Spleen (tissue), 11 donors: ENCODE results near the gene DCAF6. TPM values are rescaled to one million over a fixed set of nuclear protein-coding genes. Genes with fewer than 3 reads are reported as not detected.
A peak's percentile ranks its signal among the peaks of the same experiment; 100 is the strongest.
"Not testable (repeated sequence)": the region's sequence is repeated elsewhere in the genome, so short reads cannot be mapped to it uniquely, and the experiment has no call there.

Experiments
- DNase-seq: peaks from one replicate; pipeline ENCODE4 v3.0.0-alpha.2; 2020
- H3K27ac ChIP-seq, 8 donors: fragments of 200-600 bp; sonication (generic) in 7 of 8; 1 replicate in 4 of 8; 2 replicates in 4 of 8; pipeline versions ENCODE4 v1.5.0 to v1.8.0; 2016 to 2021; ENCODE audit warnings: inconsistent platforms in 4 of 8, mild to moderate bottlenecking in 4 of 8, moderate library complexity in 1 of 8
- H3K27me3 ChIP-seq, 7 donors: fragments of 200-600 bp; sonication (generic) in 6 of 7; replicated peaks in 1 of 7; 1 replicate in 4 of 7; 2 replicates in 3 of 7; pipeline versions ENCODE4 v1.5.0 to v1.8.0; 2016 to 2021; ENCODE audit warnings: inconsistent platforms in 3 of 7, mild to moderate bottlenecking in 1 of 7
- H3K36me3 ChIP-seq, 6 donors: fragments of 200-600 bp; sonication (generic) in 5 of 6; 1 replicate in 4 of 6; 2 replicates in 2 of 6; pipeline versions ENCODE4 v1.5.0 to v1.8.0; 2016 to 2021; ENCODE audit warnings: inconsistent platforms in 2 of 6
- H3K4me1 ChIP-seq, 6 donors: fragments of 200-600 bp; sonication (generic) in 5 of 6; 1 replicate in 3 of 6; 2 replicates in 3 of 6; pipeline versions ENCODE4 v1.5.0 to v1.8.0; 2016 to 2021; ENCODE audit warnings: inconsistent platforms in 3 of 6
- H3K4me3 ChIP-seq, 8 donors: fragments of 200-600 bp; sonication (generic) in 7 of 8; 1 replicate in 4 of 8; 2 replicates in 4 of 8; pipeline versions ENCODE4 v1.5.0 to v1.8.0; 2016 to 2021; ENCODE audit warnings: inconsistent platforms in 4 of 8, mild to moderate bottlenecking in 4 of 8, moderate library complexity in 2 of 8
- H3K9me3 ChIP-seq, 8 donors: fragments of 200-600 bp; sonication (generic) in 7 of 8; 1 replicate in 4 of 8; 2 replicates in 4 of 8; pipeline versions ENCODE4 v1.5.0 to v1.8.0; 2016 to 2021; ENCODE audit warnings: inconsistent platforms in 4 of 8
- POLR2A ChIP-seq, 3 donors: fragments of 450-650 bp; IDR thresholded peaks; one replicate each; pipeline ENCODE4 v1.5.1; 2017; ENCODE audit warnings: antibody characterized with exemption in 3 of 3, mild to moderate bottlenecking in 1 of 3
- POLR2AphosphoS5 ChIP-seq, 3 donors: sonication (generic); formaldehyde crosslinking; IDR thresholded peaks; one replicate each; pipeline ENCODE4 v1.5.1; 2017; ENCODE audit warnings: antibody characterized with exemption in 3 of 3
- WGBS, 5 donors: extraction: QIAGEN DNeasy Blood & Tissue Kit in 3 of 5; methylation state at CpG; one replicate each; pipeline versions ENCODE4 v1.1.5 to v1.1.7; 2013 to 2018; 5-methylcytosine and 5-hydroxymethylcytosine counted together
- intact Hi-C: fragments of 100-400 bp; cut with DNase I; formaldehyde crosslinking; loops from one replicate; pipeline ENCODE4 v1.15.0; 2023; ENCODE audit warnings: low total_unique reads
- polyA plus RNA-seq, 3 donors: library from polyadenylated mRNA; stranded (reverse); fragments of 200-250 nt; gene quantifications; one replicate each; pipeline ENCODE4 v1.2.1, GENCODE V29; 2013
- total RNA-seq, 7 donors: library from RNA; depleted of rRNA in 3 of 7; stranded (reverse); fragments of >200 nt in 3 of 7; fragmentation: NEBNext Ultra II Directional in 4 of 7; extraction: Animal tissue kit (Norgen Biotek cat#: 25700) in 4 of 7; gene quantifications; one replicate each; pipeline versions ENCODE4 v1.1.0 to v1.2.1, GENCODE V29; 2016 to 2021
- TF ChIP-seq, protein P1 (sequence below), 11 experiments: fragments of 200-600 bp in 7 of 11; fragments of 450-650 bp in 4 of 11; sonication (generic) in 4 of 11; IDR thresholded peaks in 8 of 11; conservative IDR thresholded peaks in 3 of 11; 1 replicate in 7 of 11; 2 replicates in 4 of 11; pipeline versions ENCODE4 v1.4.0 to v1.8.0; 2016 to 2021; ENCODE audit warnings: antibody characterized with exemption in 11 of 11, inconsistent platforms in 4 of 11, mild to moderate bottlenecking in 1 of 11
- donor health status: healthy with polysubstance abuse.
- donor health status: DM: no; HTN: no; CAD: no; lungs with moderate emphysema.
- donor health status: DM: no; HTN: no; CAD: no.
- donor health status: Bipolar disorder and iron deficiency.
- donor health status: healthy.
- donor health status: DM: no; HTN: no; CAD: no.
- donor health status: DM: yes; HTN: yes; CAD: no.

Gene DCAF6
- total and polyA plus RNA-seq, 10 donors, result 19.2 to 76.6 (median 43.6) TPM

DNA sequence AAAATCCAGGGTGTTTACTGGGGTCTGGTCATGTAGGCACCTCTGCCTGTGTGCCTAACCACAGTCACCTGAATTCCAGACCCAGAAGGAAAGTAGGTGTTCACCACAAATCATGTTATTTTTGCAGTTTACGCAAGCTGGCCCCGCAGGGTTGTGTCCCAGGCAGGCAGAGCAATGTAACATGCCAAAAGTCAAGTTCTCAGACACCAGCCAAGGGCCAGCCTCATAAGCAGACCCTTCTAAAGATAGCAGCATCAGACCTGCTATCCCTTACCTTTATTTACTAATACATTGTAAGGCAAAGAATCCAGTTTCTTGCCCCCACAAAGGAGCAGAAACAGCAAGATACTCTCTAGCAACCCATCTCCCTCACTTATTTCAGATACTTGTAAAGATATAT lies 117.2 kb downstream of the DCAF6 start:
- intact Hi-C loops, result no loop called here
- Histone ChIP-seq H3K4me3 (no peak overlapping the region), H3K9me3 (peaks cover 0 to 3% (median 0%) of the 10 kb centered on the region in 8 donors), H3K27me3 (no peaks in the 10 kb centered on the region), H3K36me3 (peaks cover 0 to 40% (median 3%) of the 10 kb centered on the region in 6 donors), H3K27ac (peak overlapping the region in 4 of 8 donors; percentile 19 to 66 (median 36)), H3K4me1 (peaks cover 0 to 16% (median 11%) of the 10 kb centered on the region in 6 donors)
- WGBS, 5 donors, result 76 to 90% (median 87%) methylated on average over 2 of the region's 2 CpGs
- no peak for TF ChIP-seq POLR2A (IDR thresholded peaks at IDR 0.05)
- no peak for TF ChIP-seq POLR2AphosphoS5 (IDR thresholded peaks at IDR 0.05)
- TF ChIP-seq, protein P1, sequence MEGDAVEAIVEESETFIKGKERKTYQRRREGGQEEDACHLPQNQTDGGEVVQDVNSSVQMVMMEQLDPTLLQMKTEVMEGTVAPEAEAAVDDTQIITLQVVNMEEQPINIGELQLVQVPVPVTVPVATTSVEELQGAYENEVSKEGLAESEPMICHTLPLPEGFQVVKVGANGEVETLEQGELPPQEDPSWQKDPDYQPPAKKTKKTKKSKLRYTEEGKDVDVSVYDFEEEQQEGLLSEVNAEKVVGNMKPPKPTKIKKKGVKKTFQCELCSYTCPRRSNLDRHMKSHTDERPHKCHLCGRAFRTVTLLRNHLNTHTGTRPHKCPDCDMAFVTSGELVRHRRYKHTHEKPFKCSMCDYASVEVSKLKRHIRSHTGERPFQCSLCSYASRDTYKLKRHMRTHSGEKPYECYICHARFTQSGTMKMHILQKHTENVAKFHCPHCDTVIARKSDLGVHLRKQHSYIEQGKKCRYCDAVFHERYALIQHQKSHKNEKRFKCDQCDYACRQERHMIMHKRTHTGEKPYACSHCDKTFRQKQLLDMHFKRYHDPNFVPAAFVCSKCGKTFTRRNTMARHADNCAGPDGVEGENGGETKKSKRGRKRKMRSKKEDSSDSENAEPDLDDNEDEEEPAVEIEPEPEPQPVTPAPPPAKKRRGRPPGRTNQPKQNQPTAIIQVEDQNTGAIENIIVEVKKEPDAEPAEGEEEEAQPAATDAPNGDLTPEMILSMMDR (IDR thresholded peaks at IDR 0.05 in 8 of 11, conservative IDR thresholded peaks at IDR 0.05 in 3 of 11), result no peak
- DNase-seq, result no peak

DNA sequence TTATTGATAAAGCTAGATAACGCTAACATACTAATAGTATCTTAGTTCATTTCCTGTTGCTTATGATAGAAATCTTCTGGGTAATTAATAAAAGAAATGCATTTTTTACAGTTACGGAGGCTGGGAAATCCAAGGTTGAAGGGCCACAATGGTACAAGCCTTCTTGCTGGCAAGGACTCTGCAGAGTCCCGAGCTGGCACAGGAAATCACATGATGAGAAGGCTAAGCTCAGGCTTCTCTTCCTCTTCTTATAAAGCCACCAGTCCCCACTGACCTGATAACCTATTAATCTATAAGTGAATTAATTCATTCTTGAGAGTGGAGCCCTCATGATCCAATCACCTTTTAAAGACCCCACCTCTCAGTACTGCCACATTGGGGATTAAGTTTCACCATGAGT lies 117.6 kb downstream of the DCAF6 start:
- Histone ChIP-seq H3K36me3 (peaks cover 0 to 40% (median 3%) of the 10 kb centered on the region in 6 donors), H3K4me3 (no peak overlapping the region), H3K27me3 (no peaks in the 10 kb centered on the region), H3K4me1 (peaks cover 0 to 16% (median 11%) of the 10 kb centered on the region in 6 donors), H3K9me3 (peaks cover 0 to 3% (median 0%) of the 10 kb centered on the region in 8 donors), H3K27ac (peak overlapping the region in 4 of 8 donors; percentile 19 to 66 (median 36))
- no peak for DNase-seq
- intact Hi-C loops, result no loop called here
- WGBS, 5 donors, result 42 to 53% (median 45%) methylated on average over 3 of the region's 3 CpGs
- TF ChIP-seq, protein P1 (IDR thresholded peaks at IDR 0.05 in 8 of 11, conservative IDR thresholded peaks at IDR 0.05 in 3 of 11), result no peak

DNA sequence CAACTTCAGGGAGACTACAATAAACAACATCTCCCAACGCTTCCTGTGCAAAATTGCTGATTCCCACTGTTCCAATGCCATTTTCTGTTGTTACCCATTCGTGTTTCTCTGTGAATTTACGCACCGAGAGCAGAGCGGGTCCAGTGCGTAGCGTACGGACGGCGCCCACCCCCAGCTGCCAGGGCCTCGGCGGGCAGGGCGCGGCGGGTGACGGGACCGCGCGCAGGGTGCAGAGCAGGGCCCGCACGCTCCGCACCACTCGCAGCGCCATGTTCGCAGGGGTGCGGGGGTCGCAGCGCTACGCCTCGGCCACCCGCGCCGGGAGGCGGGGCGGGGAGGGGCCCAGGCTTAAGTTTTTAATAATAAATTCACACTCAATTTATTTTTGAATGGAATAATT lies 119.7 kb downstream of the DCAF6 start:
- Histone ChIP-seq H3K4me1 (peaks cover 0 to 16% (median 11%) of the 10 kb centered on the region in 6 donors), H3K36me3 (peaks cover 0 to 44% (median 3%) of the 10 kb centered on the region in 6 donors)
- H3K4me3 ChIP-seq, DNase-seq, H3K9me3 ChIP-seq, intact Hi-C loops, H3K27ac ChIP-seq, H3K27me3 ChIP-seq: not testable (repeated sequence)
- WGBS, 5 donors, result 48 to 89% (median 82%) methylated on average over 7 to 35 of the region's 35 CpGs

DNA sequence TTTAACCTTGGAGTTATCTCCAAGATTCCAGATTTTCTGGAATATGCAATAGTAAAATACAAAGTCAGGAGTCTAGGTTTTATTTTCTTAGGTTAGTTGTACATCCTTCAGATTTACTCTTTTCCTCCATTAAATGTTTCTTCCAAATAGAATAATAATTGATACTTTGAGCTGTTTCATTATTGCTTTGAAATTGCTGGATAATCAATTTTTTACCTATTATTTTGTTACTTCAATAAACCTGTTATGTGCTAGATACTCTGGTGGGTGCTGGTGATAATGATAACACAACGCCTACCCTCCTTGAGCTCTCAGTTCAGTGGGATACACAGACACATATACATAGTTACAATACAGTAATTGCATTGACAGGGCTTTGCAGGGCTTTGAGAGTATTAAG lies 120.9 kb downstream of the DCAF6 start:
- 96 to 100% (median 97%) methylated on average over 1 of the region's 1 CpG for WGBS, 5 donors
- intact Hi-C loops, result no loop called here

More for the DNA sequence above, 120.9 kb downstream of the DCAF6 start:
- DNase-seq, result no peak
- Histone ChIP-seq H3K27ac (no peak overlapping the region), H3K9me3 (peaks cover 0 to 3% (median 0%) of the 10 kb centered on the region in 8 donors), H3K27me3 (no peaks in the 10 kb centered on the region), H3K4me3 (no peak overlapping the region), H3K36me3 (peaks cover 0 to 43% (median 3%) of the 10 kb centered on the region in 6 donors), H3K4me1 (peaks cover 0 to 16% (median 11%) of the 10 kb centered on the region in 6 donors)
- TF ChIP-seq, protein P1 (IDR thresholded peaks at IDR 0.05 in 8 of 11, conservative IDR thresholded peaks at IDR 0.05 in 3 of 11), result no peak
- TF ChIP-seq POLR2AphosphoS5 (IDR thresholded peaks at IDR 0.05), result no peak
- no peak for TF ChIP-seq POLR2A (IDR thresholded peaks at IDR 0.05)
